OCI-LY7 (cell line): ENCODE data around the gene CNTN2.

Experiments used
- EZH2phosphoT487 ChIP-seq: fragments of 200-600 bp; sonication (generic); IDR thresholded peaks from 2 replicates; pipeline ENCODE4 v1.6.1; 2018; ENCODE audit warnings: low read depth, borderline replicate concordance, mild to moderate bottlenecking, mixed run types, antibody characterized with exemption, low read length, moderate library complexity, mixed read lengths
- TF ChIP-seq, protein P1 (sequence below): fragments of 200-600 bp; sonication (generic); conservative IDR thresholded peaks from 2 replicates; pipeline ENCODE4 v1.5.1; 2014; ENCODE audit warnings: mild to moderate bottlenecking, antibody characterized with exemption, low read length, moderate library complexity, mixed read lengths

DNA sequence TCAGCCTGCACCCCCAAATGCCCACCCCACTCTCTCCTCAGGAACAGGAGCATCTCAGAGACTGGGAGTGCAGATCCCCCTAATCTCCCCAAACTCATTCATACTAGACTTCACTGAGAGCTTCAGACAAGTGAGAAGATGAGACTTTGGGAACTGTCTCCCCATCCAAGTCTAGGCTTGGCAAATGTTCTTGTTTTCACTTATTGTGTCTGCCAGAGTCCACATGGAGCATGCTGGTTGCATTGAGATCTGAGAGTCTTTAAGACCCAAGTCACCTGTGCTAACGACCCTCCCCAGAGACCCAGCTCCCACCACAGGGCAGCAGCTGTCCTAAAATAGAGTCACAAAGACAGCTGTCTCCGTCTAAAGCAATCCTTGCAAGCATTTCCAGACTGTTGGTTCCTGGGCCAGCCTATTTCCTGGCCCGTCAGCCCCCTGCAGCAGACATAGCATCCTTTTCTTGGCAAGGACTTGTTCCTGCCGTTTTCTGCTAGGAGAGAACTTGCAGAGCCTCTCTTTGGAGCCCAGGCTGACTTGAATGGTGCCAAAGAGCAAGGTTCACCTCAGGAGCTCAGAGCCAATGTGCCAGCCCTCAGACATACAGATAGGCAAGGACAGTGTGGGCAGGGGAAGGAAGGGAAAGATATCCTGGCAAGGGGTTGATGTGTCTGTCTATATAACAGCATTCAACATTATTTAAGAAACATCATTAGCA is 1.9 kb upstream of the CNTN2 start:
- TF ChIP-seq, protein P1, sequence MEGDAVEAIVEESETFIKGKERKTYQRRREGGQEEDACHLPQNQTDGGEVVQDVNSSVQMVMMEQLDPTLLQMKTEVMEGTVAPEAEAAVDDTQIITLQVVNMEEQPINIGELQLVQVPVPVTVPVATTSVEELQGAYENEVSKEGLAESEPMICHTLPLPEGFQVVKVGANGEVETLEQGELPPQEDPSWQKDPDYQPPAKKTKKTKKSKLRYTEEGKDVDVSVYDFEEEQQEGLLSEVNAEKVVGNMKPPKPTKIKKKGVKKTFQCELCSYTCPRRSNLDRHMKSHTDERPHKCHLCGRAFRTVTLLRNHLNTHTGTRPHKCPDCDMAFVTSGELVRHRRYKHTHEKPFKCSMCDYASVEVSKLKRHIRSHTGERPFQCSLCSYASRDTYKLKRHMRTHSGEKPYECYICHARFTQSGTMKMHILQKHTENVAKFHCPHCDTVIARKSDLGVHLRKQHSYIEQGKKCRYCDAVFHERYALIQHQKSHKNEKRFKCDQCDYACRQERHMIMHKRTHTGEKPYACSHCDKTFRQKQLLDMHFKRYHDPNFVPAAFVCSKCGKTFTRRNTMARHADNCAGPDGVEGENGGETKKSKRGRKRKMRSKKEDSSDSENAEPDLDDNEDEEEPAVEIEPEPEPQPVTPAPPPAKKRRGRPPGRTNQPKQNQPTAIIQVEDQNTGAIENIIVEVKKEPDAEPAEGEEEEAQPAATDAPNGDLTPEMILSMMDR = no peak
- no peak for TF ChIP-seq EZH2phosphoT487
